Nephron progenitor cell (in vitro differentiated cells): ENCODE data around the gene ATP6V1F.
A peak's percentile ranks its signal among the peaks of the same experiment; 100 is the strongest.

Experiments
- DNase-seq: peaks from one replicate; pipeline ENCODE4 v3.0.0; 2021
- H3K27ac Mint-ChIP-seq: 2 replicates; pipeline ENCODE4 v1.8.0; 2021; ENCODE audit warnings: mild to moderate bottlenecking, moderate library complexity, mixed read lengths
- H3K27me3 Mint-ChIP-seq: 2 replicates; pipeline ENCODE4 v1.8.0; 2021; ENCODE audit warnings: mild to moderate bottlenecking, low read depth, mixed read lengths; ENCODE audit not compliant: poor library complexity
- H3K36me3 Mint-ChIP-seq: 2 replicates; pipeline ENCODE4 v1.8.0; 2021; ENCODE audit warnings: low read depth, mixed read lengths
- H3K4me1 Mint-ChIP-seq: 2 replicates; pipeline ENCODE4 v1.8.0; 2021; ENCODE audit warnings: mixed read lengths
- H3K4me3 Mint-ChIP-seq: 2 replicates; pipeline ENCODE4 v1.8.0; 2021; ENCODE audit warnings: mild to moderate bottlenecking, moderate library complexity, mixed read lengths
- H3K9me3 Mint-ChIP-seq: 2 replicates; pipeline ENCODE4 v1.8.0; 2021; ENCODE audit warnings: mild to moderate bottlenecking, moderate library complexity, mixed read lengths
- CTCF ChIP-seq: fragments of 200-600 bp; sonication (generic); IDR thresholded peaks from 2 replicates; pipeline ENCODE4 v1.5.0; 2021; ENCODE audit warnings: antibody characterized with exemption

Gene ATP6V1F

DNA sequence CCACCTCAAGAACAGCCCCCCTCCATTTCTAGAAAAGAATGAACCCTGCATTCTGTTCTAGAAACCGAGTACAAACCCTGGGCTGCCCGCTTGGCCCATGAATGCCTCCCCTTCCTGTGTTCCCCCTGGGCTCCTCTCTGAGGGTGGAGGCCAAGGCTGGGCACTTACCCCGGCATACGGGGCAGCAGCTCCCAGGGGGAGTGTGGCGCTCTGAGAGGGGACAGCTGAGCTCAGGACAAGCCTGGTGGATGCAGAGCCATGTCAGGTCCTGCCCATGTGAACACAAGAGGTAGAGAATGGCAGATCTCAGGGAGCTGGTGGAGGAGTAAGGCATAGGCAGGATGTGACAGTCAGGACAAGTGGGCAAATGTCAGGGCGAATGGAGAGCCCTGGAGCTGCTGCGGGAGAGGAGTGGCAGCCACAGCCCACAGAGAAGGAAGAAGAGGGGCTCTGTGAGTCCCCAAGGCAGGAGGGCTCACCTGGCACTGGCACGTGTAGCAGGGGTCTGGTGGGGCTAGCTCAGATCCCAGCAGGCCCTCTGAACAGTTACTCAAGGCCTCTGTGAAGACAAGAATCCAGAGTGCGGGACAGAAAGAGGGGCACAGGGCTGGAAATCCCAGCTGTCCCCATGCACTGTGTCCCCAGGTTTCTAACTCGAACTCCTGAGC lies 18.9 kb downstream of the ATP6V1F start:
- no peak for DNase-seq
- H3K4me1 Mint-ChIP-seq: peaks cover 21% of the 10 kb centered on the region
- H3K36me3 Mint-ChIP-seq: no peaks in the 10 kb centered on the region
- no peaks in the 10 kb centered on the region for H3K9me3 Mint-ChIP-seq
- TF ChIP-seq CTCF: no peak
- no peak overlapping the region for H3K4me3 Mint-ChIP-seq
- peak overlapping the region; percentile 84 for H3K27ac Mint-ChIP-seq
- no peaks in the 10 kb centered on the region for H3K27me3 Mint-ChIP-seq

DNA sequence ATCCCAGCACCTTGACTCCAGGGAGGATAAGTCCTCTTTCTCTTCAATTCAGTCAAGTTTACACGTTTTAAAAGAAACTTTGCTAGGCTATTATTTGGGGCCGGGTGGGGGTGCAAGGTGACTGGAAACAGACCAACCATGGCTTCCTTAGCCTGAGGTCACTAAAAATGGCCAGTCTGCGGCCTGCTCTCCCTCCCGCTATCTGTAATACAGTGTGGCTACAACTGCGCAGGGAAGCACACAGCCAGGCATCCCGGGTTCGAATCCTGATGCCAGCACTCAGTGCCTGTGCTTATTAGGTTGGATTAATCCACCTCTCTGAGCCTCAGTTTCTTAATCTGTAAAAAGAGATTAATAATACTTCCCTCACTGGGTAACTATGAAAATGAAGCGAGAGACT lies 19.5 kb downstream of the ATP6V1F start:
- Mint-ChIP-seq H3K9me3 (no peaks in the 10 kb centered on the region), H3K4me1 (peaks cover 21% of the 10 kb centered on the region), H3K27ac (no peak overlapping the region), H3K27me3 (no peaks in the 10 kb centered on the region), H3K4me3 (no peak overlapping the region), H3K36me3 (no peaks in the 10 kb centered on the region)
- DNase-seq: no peak
- TF ChIP-seq CTCF: no peak

DNA sequence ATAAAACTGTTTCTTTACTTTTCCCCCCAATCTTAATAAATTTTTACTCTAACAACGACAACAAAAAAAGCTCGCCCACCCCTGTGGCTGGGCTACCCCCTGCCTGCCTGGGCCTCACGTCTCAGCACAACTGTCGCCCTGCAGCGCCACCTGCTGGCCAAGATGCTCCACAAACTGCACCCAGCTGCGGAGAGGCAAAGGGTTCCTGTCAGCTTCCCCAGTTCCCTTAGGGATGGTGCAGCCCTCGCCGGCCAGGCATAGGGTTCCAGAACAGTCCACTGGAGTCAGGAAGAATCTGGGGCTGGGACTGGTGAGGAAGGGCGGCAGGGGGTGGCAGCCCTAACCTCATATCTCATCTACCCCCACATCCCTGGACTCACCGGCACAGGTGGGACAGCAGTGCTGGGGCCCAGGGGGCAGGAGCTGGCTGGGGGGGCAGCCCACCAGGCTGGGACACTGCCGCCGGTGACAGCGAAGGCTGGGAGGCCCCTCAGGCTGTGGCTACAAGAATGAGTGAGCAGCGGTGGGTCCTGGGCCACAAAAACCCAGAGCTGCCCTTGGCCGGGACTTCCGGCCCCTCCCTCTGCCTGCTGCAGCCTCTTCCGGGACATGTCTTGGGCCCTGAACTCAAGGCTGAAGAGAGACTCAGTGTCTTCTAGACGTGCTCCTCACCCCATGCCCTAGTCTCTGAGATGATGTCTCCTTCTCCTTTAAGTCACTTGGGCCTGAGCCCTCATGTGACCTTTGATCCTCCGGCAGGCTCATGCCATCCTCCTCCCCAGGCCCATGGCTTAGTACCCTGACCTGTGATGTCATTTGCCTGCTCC lies 21.2 kb downstream of the ATP6V1F start:
- no peak overlapping the region for H3K27ac Mint-ChIP-seq
- H3K4me3 Mint-ChIP-seq: no peak overlapping the region
- H3K4me1 Mint-ChIP-seq: peaks cover 21% of the 10 kb centered on the region
- no peaks in the 10 kb centered on the region for H3K9me3 Mint-ChIP-seq
- H3K36me3 Mint-ChIP-seq: no peaks in the 10 kb centered on the region
- no peaks in the 10 kb centered on the region for H3K27me3 Mint-ChIP-seq
- DNase-seq: peak; percentile 91
- peak; percentile 92 for TF ChIP-seq CTCF

DNA sequence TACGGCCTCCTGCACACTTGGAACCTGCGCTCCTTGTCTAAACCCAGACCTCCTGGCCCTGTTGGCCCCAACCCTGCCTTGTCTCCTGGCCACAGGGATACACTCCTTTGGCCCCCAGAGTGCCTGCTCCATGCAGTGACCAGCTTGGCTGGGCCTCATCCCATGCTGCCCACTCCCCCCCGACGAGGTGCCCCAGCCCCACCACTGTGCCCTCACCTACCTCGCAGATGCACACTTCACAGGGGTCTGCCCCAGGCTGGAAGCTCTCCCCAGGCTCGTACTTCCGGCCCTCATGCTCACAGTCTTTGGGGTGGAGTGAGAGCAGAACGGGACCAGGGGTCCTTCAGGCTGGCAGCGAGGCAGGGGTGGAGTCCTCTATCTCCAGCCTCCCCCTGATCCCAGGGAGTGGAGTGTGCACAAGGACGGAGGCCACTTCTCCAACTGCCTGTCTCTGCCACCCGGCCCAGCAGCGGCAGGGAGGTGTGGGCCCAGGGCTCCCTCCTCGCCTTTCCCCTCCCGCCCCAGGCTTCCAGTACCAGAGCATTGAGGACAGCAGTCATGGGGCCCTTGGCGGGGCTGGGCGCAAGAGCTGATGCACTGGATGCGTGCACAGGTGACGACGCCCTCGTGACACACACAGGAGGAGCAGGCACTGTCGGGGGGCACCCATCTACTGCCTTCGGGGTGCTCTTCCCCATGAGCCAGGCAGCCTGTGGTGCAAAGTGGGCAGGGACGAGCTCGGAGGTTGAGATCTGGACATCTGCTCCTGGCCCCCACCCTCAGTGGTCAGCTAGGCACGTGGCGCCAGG lies 22.1 kb downstream of the ATP6V1F start:
- Mint-ChIP-seq H3K27ac (no peak overlapping the region), H3K36me3 (peaks cover 5% of the 10 kb centered on the region), H3K4me1 (peaks cover 21% of the 10 kb centered on the region), H3K27me3 (peaks cover 6% of the 10 kb centered on the region), H3K9me3 (no peaks in the 10 kb centered on the region), H3K4me3 (no peak overlapping the region)
- DNase-seq: no peak
- TF ChIP-seq CTCF: no peak

DNA sequence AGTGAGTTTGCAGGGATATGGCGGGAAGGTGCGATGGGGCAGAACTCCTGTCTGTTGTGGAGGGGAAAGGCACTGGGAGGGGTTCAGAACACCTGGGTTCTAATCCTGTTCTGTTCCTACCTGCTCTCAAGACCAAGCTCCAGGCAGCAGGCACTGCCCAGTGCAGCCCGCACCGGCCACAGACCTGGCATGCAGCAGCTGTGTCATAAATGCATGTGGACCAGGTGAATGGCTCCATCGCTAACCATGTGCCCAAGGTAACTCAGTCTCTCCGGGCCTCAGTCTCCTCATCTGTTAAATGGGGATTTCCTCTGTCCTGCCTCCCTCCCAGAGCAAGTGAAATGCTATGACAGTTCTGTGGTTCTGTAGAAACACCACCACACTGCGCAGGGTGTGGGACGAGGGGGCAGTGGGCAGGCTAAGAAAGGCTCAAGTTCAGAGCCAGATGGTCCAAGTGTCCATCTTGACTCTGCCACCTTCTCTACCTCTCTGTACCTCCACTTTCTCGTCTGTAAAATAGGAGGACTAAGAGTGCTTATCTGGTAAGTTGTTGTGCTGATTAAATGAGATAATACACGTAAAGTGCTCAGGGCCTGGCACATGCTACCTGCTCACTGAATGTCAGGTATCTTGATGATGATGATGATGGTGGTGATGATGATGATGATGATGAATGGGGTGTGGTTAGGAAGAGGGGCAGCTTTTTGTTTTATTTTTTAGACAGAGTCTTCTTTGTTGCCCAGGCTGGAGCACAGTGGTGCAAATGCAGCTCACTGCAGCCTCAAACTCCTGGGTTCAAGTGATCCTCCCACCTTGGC lies 22.9 kb downstream of the ATP6V1F start:
- no peak for DNase-seq
- Mint-ChIP-seq H3K9me3 (no peaks in the 10 kb centered on the region), H3K27me3 (peaks cover 14% of the 10 kb centered on the region)

More for the DNA sequence above, 22.9 kb downstream of the ATP6V1F start:
- peaks cover 21% of the 10 kb centered on the region for H3K4me1 Mint-ChIP-seq
- peaks cover 6% of the 10 kb centered on the region for H3K36me3 Mint-ChIP-seq
- no peak overlapping the region for H3K4me3 Mint-ChIP-seq
- no peak for TF ChIP-seq CTCF
- H3K27ac Mint-ChIP-seq: no peak overlapping the region
